Occipital lobe (tissue), 2 donors: ENCODE measurements around the gene SLC35F3. TPM values are rescaled to one million over a fixed set of nuclear protein-coding genes. Genes with fewer than 3 reads are reported as not detected.
"Not testable (repeated sequence)": the region's sequence is repeated elsewhere in the genome, so short reads cannot be mapped to it uniquely, and the experiment has no call there.

Experiments used
- DNase-seq: peaks from one replicate; lab custom pipeline; 2025; lab: John Stamatoyannopoulos, UW
- total RNA-seq: library from RNA; depleted of rRNA; stranded (reverse); fragments of >200 nt; gene quantifications from one replicate; pipeline ENCODE4 v1.2.3, GENCODE V29; 2014

The SLC35F3 gene
- total RNA-seq, 1 donor from 2014 or later, result 0.78 TPM

DNA sequence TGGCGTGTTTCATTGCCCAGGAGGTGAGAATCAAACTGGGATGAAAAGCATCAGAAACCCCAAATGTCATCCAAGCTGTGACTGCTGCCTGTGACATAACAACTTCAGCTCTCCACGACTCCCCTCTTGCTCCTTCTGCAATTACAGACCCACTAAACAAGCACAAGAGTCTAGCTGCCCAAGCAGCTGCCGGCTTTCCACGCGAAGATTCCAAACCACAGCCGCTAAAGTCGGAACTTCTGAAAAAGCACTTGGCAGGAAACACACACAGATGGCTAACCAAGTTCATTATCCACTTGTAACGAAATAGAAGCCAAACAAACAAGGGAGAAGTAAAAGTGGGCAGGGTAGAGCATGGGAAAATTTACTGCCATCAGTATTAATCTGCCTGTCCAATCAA is 198.1 kb downstream of the SLC35F3 start:
- DNase-seq, result no peak

DNA sequence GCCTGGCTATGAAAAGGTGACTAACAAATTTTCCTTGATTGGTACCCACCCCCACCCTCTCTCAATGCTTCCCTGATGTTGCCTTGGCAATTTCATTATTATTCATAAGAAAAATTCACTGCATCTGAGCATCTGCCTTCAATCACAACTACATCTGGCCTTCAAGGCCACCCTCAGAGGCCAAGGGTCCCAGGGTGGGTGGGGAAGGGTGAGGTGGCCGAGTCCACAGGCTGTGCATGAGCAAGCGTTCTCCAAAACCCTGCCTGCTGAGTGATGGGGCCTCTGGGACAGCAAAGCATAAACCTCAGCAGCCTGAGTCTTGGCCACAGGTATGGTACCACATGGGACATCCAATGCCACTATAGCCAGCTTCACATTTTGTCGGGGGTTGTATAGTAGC is 198.7 kb downstream of the SLC35F3 start:
- no peak for DNase-seq

DNA sequence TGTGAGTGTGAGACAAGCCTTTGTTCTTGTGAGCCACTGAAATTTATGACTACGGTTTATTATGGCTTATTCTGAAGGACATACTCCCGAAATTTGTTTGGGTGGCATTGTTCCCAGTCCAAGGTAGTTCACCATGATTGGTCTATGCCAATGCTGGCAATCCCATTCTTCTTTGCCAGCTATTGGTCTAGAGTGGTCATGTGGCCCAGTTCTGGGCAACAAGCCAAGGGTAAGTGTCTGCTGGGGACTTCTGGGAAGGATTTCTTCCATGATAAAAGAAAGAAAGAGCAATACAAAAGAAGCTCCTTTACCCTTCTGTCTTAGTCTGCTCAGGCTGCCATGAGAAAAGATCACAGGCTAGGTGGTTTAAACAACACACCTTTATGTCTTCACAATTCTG is 201.6 kb downstream of the SLC35F3 start:
- DNase-seq, result no peak

- DNase-seq, result no peak
Observed at GRCh38 chr1:234107416-234108021, 203.0 kb downstream of the SLC35F3 start.

GRCh38 chr1:234108921-234109320 is 204.4 kb downstream of the SLC35F3 start:
- DNase-seq, result no peak

- DNase-seq, result no peak
Observed at GRCh38 chr1:234109840-234110239, 205.4 kb downstream of the SLC35F3 start.

GRCh38 chr1:234111458-234112142 is 207.1 kb downstream of the SLC35F3 start:
- no peak for DNase-seq

GRCh38 chr1:234114648-234115307 is 210.3 kb downstream of the SLC35F3 start:
- DNase-seq, result no peak

DNA sequence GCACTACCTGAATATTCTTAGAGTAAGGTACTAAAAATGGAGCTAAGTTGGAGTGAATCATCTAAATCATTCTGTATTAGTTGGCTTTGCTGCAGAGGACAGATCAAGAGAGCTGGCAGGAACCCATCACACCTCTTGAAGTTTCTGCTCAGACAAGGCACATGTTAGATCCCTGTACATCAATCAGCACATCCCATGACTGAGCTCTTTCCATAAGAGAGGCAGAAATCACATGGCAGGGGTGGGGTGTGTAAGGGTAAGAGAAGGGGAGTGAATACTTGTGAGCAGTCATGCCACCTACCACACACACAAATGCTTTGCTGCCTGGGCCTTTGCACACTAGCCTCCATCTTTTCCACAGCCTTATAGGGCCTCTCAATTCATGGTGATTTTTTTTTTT is 214.4 kb downstream of the SLC35F3 start:
- no peak for DNase-seq

DNA sequence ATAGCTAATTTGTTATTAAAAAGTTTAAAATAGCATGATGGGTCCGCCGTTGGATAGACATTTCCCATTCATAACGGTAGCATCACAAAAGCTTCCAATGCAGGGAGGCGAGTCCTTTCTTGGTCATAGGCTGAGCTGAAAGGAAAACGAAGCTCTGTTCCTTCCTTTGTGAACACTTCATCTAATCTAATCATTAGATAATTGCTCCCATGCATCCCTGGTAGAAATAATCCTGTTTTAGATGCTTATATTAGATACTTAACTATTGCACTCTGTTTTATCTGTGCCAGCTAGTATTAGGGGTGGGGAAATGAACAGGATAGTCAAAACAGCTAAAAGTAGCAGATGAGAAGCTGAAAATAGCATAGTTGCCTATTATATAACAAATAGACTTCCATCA is 215.0 kb downstream of the SLC35F3 start:
- DNase-seq, result no peak

GRCh38 chr1:234120327-234120944 is 216.0 kb downstream of the SLC35F3 start:
- no peak for DNase-seq

- not testable (repeated sequence) for DNase-seq
Observed at GRCh38 chr1:234121659-234122058, 217.2 kb downstream of the SLC35F3 start.

DNA sequence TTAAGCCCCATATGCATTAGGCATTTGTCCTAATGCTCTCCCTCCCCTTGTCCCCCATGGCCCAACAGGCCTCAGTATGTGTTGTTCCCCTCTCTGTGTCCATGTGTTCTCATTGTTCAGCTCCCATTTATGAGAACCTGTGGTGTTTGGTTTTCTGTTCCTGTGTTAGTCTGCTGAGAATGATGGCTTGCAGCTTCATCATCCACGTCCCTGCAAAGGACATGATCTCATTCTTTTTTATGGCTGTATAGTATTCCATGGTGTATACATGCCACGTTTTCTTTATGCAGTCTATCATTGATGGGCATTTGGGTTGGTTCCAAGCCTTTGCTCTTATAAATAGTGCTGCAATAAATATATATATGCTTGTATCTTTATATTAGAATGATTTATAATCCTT is 218.1 kb downstream of the SLC35F3 start:
- not testable (repeated sequence) for DNase-seq

GRCh38 chr1:234123867-234124266 is 219.4 kb downstream of the SLC35F3 start:
- no peak for DNase-seq

DNA sequence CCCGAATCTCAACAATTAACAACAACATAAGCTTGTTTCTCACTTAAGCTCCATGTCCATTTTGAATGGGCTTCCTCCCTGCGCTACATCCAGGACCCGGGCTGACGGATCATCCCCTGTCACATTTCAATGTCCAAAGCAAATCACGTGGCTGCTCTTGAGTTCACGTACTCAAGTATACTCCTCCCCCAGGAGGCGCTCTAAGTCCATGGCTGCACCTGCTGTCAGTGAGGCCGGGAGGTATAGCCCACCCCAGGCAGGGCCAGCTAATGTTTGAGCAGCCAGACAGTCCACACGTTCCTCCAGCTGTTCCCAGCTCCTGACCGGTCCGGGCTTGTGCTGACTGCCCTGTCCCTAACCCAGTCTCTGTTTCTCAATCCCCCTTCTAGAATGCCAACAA is 220.8 kb downstream of the SLC35F3 start:
- DNase-seq, result no peak

DNA sequence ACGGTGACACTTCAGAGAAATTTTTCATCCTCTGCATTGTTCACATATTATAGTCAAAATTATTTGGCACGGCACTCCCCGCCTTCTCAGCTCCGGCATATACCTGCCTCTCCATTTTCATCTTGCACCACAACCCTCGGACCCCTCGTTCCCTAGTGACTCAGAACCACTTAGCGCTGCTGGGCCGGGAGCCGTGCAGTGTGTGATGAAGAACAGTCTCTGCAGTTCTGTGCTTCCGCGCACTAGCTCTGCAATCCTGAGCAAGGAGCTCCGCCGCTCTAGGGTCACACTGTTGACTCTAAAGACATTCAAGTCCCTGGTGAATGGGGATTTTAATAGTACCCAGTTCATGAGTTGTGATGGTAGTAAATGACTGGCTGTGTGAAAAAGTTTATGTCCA is 221.2 kb downstream of the SLC35F3 start:
- no peak for DNase-seq

DNA sequence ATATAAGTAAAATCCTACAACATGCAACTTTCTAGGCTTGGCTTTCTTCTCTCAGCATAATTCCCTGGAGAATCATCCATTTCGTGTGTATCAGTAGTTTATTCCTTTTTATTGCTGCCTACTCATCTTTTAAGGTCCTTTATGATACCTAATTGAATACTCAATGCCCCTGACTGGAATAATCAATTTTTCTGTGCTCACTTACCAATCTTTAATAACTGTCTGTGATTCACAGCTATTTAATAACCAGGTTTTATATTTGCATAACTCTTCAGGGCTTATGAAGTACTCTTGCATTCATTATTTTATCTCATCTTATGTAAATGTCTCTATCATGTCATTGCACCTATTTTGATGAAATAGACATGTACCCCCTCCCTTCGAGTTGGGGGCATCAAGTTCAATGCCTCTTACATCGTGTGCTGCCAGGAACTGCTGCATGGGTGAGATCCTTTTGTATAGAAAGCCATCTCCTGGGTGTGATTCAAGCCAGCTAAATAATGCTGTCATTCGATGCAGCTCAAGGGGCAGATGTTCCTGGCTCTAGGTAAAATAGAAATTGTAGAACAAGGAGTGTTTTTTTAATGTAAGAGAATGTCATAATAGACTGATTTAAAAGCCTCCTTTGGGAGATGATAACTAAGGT is 222.7 kb downstream of the SLC35F3 start:
- DNase-seq, result no peak

DNA sequence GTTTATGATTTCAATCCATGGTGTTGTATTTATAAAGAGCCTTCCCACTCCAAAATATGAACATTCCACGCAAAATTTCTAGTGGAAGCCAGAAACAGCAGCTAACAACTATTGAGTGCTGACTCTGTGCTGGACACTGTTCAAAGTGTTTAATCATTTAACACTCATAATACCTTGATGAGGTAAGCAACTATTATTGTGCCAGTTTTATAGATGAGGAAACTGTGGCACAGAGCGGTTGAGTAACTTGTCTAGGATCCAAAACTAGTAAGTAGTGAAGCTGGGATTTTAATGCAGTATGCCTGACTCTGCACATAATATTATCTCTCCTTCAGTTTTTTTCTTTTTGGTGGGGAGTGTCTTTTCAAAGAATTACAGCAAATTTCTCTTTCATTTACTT is 228.3 kb downstream of the SLC35F3 start:
- DNase-seq, result no peak

- DNase-seq, result no peak
Observed at GRCh38 chr1:234134878-234135277, 230.4 kb downstream of the SLC35F3 start.

GRCh38 chr1:234135501-234135900 is 231.0 kb downstream of the SLC35F3 start:
- DNase-seq, result no peak

GRCh38 chr1:234136073-234136472 is 231.6 kb downstream of the SLC35F3 start:
- DNase-seq, result no peak

GRCh38 chr1:234139966-234140365 is 235.5 kb downstream of the SLC35F3 start:
- no peak for DNase-seq
